B cell (primary cell): Measurements from ENCODE around the gene ST7L.

Source experiments
- EZH2 ChIP-seq: IDR thresholded peaks from 2 replicates; pipeline ENCODE4 v1.6.1; 2012; ENCODE audit warnings: borderline replicate concordance, low read depth, mild to moderate bottlenecking, moderate library complexity, low read length; ENCODE audit not compliant: insufficient read depth, poor library complexity, severe bottlenecking
- TF ChIP-seq, protein P1 (sequence below): fragments of 200-600 bp; IDR thresholded peaks from one replicate; pipeline ENCODE4 v1.8.0; 2022; ENCODE audit warnings: antibody characterized with exemption, mild to moderate bottlenecking

DNA sequence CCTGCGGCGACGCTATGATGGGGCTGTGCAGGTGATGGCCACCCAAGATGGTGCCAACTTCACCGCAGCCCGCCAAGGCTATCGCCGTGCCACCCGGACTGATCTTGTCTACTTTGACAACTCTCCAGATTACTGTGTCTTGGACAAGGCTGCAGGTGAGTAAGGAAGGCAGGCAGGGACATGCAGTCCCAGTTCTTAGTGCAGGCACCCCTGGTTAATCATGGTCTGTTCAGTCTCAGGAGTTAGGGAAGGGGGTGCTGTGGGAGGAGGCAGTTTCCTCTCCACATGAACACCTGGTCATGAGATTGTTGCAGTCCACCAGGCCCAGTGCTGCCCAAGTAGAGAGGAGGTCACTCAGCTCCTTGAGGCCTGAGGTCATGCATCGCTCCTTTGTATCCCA, 101.7 kb downstream of the ST7L start:
- TF ChIP-seq, protein P1, sequence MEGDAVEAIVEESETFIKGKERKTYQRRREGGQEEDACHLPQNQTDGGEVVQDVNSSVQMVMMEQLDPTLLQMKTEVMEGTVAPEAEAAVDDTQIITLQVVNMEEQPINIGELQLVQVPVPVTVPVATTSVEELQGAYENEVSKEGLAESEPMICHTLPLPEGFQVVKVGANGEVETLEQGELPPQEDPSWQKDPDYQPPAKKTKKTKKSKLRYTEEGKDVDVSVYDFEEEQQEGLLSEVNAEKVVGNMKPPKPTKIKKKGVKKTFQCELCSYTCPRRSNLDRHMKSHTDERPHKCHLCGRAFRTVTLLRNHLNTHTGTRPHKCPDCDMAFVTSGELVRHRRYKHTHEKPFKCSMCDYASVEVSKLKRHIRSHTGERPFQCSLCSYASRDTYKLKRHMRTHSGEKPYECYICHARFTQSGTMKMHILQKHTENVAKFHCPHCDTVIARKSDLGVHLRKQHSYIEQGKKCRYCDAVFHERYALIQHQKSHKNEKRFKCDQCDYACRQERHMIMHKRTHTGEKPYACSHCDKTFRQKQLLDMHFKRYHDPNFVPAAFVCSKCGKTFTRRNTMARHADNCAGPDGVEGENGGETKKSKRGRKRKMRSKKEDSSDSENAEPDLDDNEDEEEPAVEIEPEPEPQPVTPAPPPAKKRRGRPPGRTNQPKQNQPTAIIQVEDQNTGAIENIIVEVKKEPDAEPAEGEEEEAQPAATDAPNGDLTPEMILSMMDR, result no peak
- no peak for TF ChIP-seq EZH2
